ENCODE data around the gene PAQR8. TPM values are rescaled to one million over a fixed set of nuclear protein-coding genes. Genes with fewer than 3 reads are reported as not detected.

The PAQR8 gene
- polyA plus RNA-seq, 1 of the 3 experiments (the other 2 are of a cell fraction) = 2.3 TPM

DNA sequence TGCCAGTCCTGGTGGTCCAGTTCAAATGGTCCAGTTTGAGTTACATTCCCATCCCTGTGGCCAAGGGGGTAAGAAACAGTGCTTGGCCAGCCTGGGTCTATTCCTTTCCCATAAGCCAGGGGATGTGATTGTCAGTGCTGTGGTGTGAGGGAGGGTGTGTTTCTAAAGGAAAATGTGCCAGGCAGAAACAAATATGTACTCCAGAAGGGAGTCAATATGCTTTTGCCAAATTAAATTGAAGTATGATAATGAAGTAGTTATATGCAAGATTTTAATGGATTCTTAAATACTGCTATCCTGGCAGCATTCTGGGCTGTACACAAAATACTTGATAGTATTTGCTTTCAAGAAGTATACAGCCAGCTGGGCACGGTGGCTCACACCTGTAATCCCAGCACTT is 16.6 kb upstream of the PAQR8 start (continued):
- TF ChIP-seq, protein P1, sequence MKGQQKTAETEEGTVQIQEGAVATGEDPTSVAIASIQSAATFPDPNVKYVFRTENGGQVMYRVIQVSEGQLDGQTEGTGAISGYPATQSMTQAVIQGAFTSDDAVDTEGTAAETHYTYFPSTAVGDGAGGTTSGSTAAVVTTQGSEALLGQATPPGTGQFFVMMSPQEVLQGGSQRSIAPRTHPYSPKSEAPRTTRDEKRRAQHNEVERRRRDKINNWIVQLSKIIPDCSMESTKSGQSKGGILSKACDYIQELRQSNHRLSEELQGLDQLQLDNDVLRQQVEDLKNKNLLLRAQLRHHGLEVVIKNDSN (IDR thresholded peaks at IDR 0.05; ENCODE audit: borderline replicate concordance, low read depth) = no peak
- TF ChIP-seq RCOR1 (IDR thresholded peaks at IDR 0.05; ENCODE audit: low read length) = no peak

DNA sequence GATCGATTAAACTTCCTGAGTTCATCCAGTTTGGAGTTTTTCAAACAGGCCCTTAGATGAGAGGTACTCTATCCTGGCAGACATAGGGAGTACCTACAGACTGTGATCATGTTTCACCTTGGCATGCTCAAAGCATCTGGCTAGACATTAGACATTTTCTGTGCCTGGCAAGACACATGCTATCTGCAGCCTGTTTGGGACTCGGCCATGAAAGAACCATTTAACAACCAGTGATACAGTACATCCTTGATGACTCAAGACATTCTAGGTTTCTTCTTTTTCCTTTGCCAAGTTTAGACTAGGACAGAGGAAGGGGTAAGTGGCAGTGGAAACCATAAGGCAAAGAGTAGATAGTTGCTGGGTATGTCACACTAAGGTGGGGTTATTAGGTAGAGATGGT is 15.4 kb upstream of the PAQR8 start:
- Histone ChIP-seq H3K4me2 (no peak overlapping the region), H2AFZ (ENCODE audit: low read depth) (no peak overlapping the region), H4K20me1 (ENCODE audit: insufficient read depth) (no peaks in the 10 kb centered on the region), H3K27ac (ENCODE audit: low read depth in 2 of 2, low read length in 1 of 2) (no peak overlapping the region), H3F3A (replicated peaks; ENCODE audit: insufficient read depth) (no peaks in the 10 kb centered on the region), H3K27me3 (ENCODE audit: insufficient read depth) (no peaks in the 10 kb centered on the region), H3K9me2 (no peaks in the 10 kb centered on the region), H3K9me3 (no peaks in the 10 kb centered on the region), H3K36me3 (replicated peaks in 1 of 2; ENCODE audit: control insufficient read depth in 1 of 2, insufficient read depth in 2 of 2, low read length in 1 of 2) (no peaks in the 10 kb centered on the region), H3K79me2 (ENCODE audit: insufficient read depth) (no peaks in the 10 kb centered on the region), H3K4me1 (ENCODE audit: control insufficient read depth in 1 of 2, insufficient read depth in 2 of 2, low read depth in 1 of 2, low read length in 1 of 2) (no peaks in the 10 kb centered on the region; a peak in 1 of 4 replicates), H3K9ac (no peak overlapping the region), H3K4me3 (ENCODE audit: low read depth in 2 of 2, low read length in 1 of 2) (no peak overlapping the region)
- no peak for DNase-seq
- ChIA-PET CTCF (no interaction called here), POLR2A (no interaction called here)
- TF ChIP-seq SIN3A (IDR thresholded peaks at IDR 0.05; ENCODE audit: borderline replicate concordance, low read depth, low read length) = no peak
- no peak for TF ChIP-seq SMC3 (IDR thresholded peaks at IDR 0.05; ENCODE audit: low read depth, low read length)
- no peak for TF ChIP-seq JUND (IDR thresholded peaks at IDR 0.05)
- TF ChIP-seq MAX (IDR thresholded peaks at IDR 0.05; ENCODE audit: low read depth) = no peak
- no peak for TF ChIP-seq YY1 (IDR thresholded peaks at IDR 0.05; ENCODE audit: low read depth)
- TF ChIP-seq, protein P1 (IDR thresholded peaks at IDR 0.05; ENCODE audit: borderline replicate concordance, low read depth) = no peak
- no peak for TF ChIP-seq RXRA (IDR thresholded peaks at IDR 0.05; ENCODE audit: borderline replicate concordance, low read depth)
- WGBS (ENCODE audit: low lambda C conversion rate) = 78% methylated on average over 2 of the region's 2 CpGs

GRCh38 chr6:52347818-52348217 is 14.1 kb upstream of the PAQR8 start:
- WGBS (ENCODE audit: low lambda C conversion rate) = 86% methylated on average over 1 of the region's 1 CpG
- Histone ChIP-seq H3K4me3 (ENCODE audit: low read depth in 2 of 2, low read length in 1 of 2) (no peak overlapping the region), H3K27ac (ENCODE audit: low read depth in 2 of 2, low read length in 1 of 2) (no peak overlapping the region), H4K20me1 (ENCODE audit: insufficient read depth) (no peaks in the 10 kb centered on the region), H3K4me2 (no peak overlapping the region), H3K36me3 (replicated peaks in 1 of 2; ENCODE audit: control insufficient read depth in 1 of 2, insufficient read depth in 2 of 2, low read length in 1 of 2) (no peaks in the 10 kb centered on the region), H3K9me3 (no peaks in the 10 kb centered on the region), H3K4me1 (ENCODE audit: control insufficient read depth in 1 of 2, insufficient read depth in 2 of 2, low read depth in 1 of 2, low read length in 1 of 2) (no peaks in the 10 kb centered on the region; a peak in 1 of 4 replicates), H3F3A (replicated peaks; ENCODE audit: insufficient read depth) (peaks cover 7% of the 10 kb centered on the region), H3K27me3 (ENCODE audit: insufficient read depth) (no peaks in the 10 kb centered on the region), H3K9ac (no peak overlapping the region), H3K79me2 (ENCODE audit: insufficient read depth) (no peaks in the 10 kb centered on the region), H2AFZ (ENCODE audit: low read depth) (no peak overlapping the region), H3K9me2 (no peaks in the 10 kb centered on the region)
- ChIA-PET CTCF (interaction anchor here (1.0 kb wide), 1 partner anchor 14 kb away, joined by 3 read pairs; the partner anchor contains the start of gene PAQR8), POLR2A (no interaction called here)
- no peak for DNase-seq
- TF ChIP-seq CTCF (IDR thresholded peaks at IDR 0.05) = no peak
- TF ChIP-seq, protein P2, sequence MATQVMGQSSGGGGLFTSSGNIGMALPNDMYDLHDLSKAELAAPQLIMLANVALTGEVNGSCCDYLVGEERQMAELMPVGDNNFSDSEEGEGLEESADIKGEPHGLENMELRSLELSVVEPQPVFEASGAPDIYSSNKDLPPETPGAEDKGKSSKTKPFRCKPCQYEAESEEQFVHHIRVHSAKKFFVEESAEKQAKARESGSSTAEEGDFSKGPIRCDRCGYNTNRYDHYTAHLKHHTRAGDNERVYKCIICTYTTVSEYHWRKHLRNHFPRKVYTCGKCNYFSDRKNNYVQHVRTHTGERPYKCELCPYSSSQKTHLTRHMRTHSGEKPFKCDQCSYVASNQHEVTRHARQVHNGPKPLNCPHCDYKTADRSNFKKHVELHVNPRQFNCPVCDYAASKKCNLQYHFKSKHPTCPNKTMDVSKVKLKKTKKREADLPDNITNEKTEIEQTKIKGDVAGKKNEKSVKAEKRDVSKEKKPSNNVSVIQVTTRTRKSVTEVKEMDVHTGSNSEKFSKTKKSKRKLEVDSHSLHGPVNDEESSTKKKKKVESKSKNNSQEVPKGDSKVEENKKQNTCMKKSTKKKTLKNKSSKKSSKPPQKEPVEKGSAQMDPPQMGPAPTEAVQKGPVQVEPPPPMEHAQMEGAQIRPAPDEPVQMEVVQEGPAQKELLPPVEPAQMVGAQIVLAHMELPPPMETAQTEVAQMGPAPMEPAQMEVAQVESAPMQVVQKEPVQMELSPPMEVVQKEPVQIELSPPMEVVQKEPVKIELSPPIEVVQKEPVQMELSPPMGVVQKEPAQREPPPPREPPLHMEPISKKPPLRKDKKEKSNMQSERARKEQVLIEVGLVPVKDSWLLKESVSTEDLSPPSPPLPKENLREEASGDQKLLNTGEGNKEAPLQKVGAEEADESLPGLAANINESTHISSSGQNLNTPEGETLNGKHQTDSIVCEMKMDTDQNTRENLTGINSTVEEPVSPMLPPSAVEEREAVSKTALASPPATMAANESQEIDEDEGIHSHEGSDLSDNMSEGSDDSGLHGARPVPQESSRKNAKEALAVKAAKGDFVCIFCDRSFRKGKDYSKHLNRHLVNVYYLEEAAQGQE (IDR thresholded peaks at IDR 0.05; ENCODE audit: low read depth, low read length) = no peak
- no peak for TF ChIP-seq TAF1 (IDR thresholded peaks at IDR 0.05; ENCODE audit: borderline replicate concordance, low read depth, low read length)
- TF ChIP-seq FOXM1 (IDR thresholded peaks at IDR 0.05; ENCODE audit: low read depth) = no peak
- no peak for TF ChIP-seq MAX (IDR thresholded peaks at IDR 0.05; ENCODE audit: low read depth)
- TF ChIP-seq NRF1 (IDR thresholded peaks at IDR 0.05; ENCODE audit: low read depth, low read length) = no peak
- no peak for TF ChIP-seq JUND (IDR thresholded peaks at IDR 0.05)
- TF ChIP-seq YY1 (IDR thresholded peaks at IDR 0.05; ENCODE audit: low read depth) = no peak
- TF ChIP-seq CHD2 (IDR thresholded peaks at IDR 0.05; ENCODE audit: low read length, partially characterized antibody) = no peak
- TF ChIP-seq ELF1 (IDR thresholded peaks at IDR 0.05) = no peak
- TF ChIP-seq MXI1 (IDR thresholded peaks at IDR 0.05; ENCODE audit: low read depth, low read length) = no peak
- no peak for TF ChIP-seq GATA2 (CRISPR knock-in tag; IDR thresholded peaks at IDR 0.05)
- TF ChIP-seq, protein P1 (IDR thresholded peaks at IDR 0.05; ENCODE audit: borderline replicate concordance, low read depth) = no peak
